Testis (tissue), 2 donors: ENCODE measurements around the gene GNG13.

Experiments
- POLR2A ChIP-seq: fragments of 450-650 bp; IDR thresholded peaks from one replicate; pipeline ENCODE4 v1.6.1; 2017; ENCODE audit warnings: antibody characterized with exemption, mild to moderate bottlenecking, moderate library complexity
- TF ChIP-seq, protein P1 (sequence below), 3 experiments: fragments of 450-650 bp in 2 of 3; fragments of 200-600 bp in 1 of 3; sonication (generic) in 1 of 3; IDR thresholded peaks; one replicate each; pipeline ENCODE4 v1.5.1; 2016 to 2019; ENCODE audit warnings: antibody characterized with exemption in 3 of 3, mild to moderate bottlenecking in 2 of 3, moderate library complexity in 1 of 3

GRCh38 chr16:790086-790485 is 10.4 kb downstream of the GNG13 start:
- TF ChIP-seq, protein P1, sequence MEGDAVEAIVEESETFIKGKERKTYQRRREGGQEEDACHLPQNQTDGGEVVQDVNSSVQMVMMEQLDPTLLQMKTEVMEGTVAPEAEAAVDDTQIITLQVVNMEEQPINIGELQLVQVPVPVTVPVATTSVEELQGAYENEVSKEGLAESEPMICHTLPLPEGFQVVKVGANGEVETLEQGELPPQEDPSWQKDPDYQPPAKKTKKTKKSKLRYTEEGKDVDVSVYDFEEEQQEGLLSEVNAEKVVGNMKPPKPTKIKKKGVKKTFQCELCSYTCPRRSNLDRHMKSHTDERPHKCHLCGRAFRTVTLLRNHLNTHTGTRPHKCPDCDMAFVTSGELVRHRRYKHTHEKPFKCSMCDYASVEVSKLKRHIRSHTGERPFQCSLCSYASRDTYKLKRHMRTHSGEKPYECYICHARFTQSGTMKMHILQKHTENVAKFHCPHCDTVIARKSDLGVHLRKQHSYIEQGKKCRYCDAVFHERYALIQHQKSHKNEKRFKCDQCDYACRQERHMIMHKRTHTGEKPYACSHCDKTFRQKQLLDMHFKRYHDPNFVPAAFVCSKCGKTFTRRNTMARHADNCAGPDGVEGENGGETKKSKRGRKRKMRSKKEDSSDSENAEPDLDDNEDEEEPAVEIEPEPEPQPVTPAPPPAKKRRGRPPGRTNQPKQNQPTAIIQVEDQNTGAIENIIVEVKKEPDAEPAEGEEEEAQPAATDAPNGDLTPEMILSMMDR (IDR thresholded peaks at IDR 0.05), result no peak
- TF ChIP-seq POLR2A, result no peak
